SK-N-SH treated with all-trans-retinoic acid at 6 μM for 48 hours (cell line): ENCODE results near the gene TTF2.

ENCODE experiments used
- ATAC-seq: fragments of 200-7000 bp; cut with Tn5 transposase; 3 replicates; pipeline ENCODE4 v1.9.1; 2020; ENCODE audit warnings: mild to moderate bottlenecking, moderate library complexity
- ARNTL ChIP-seq: fragments of 450-650 bp; formaldehyde crosslinking; IDR thresholded peaks from 2 replicates; pipeline ENCODE4 v1.5.0; 2020; ENCODE audit warnings: low read depth, mild to moderate bottlenecking, moderate library complexity, borderline replicate concordance
- BACH2 ChIP-seq: fragments of 250-450 bp; sonication (Bioruptor Pico); IDR thresholded peaks from 2 replicates; pipeline ENCODE4 v1.9.0; 2021; ENCODE audit warnings: mild to moderate bottlenecking, borderline replicate concordance
- CSDC2 ChIP-seq: fragments of 250-450 bp; sonication (Bioruptor Pico); IDR thresholded peaks from 2 replicates; pipeline ENCODE4 v1.5.0; 2020; ENCODE audit warnings: mild to moderate bottlenecking, moderate library complexity
- CSRNP3 ChIP-seq: fragments of 250-450 bp; sonication (Bioruptor Pico); IDR thresholded peaks from 2 replicates; pipeline ENCODE4 v1.5.1; 2021; ENCODE audit warnings: mild to moderate bottlenecking, moderate library complexity
- ESRRG ChIP-seq: fragments of 250-450 bp; sonication (Bioruptor Pico); IDR thresholded peaks from 2 replicates; pipeline ENCODE4 v1.6.1; 2021; ENCODE audit warnings: mild to moderate bottlenecking
- GLIS3 ChIP-seq: fragments of 250-450 bp; sonication (Bioruptor Pico); IDR thresholded peaks from 2 replicates; pipeline ENCODE4 v1.5.0; 2020; ENCODE audit warnings: mild to moderate bottlenecking, moderate library complexity
- ISL1 ChIP-seq: fragments of 250-450 bp; sonication (Bioruptor Pico); IDR thresholded peaks from 2 replicates; pipeline ENCODE4 v2.1.2; 2022; ENCODE audit warnings: mild to moderate bottlenecking, moderate library complexity
- OSR1 ChIP-seq: fragments of 250-450 bp; sonication (Bioruptor Pico); IDR thresholded peaks from 2 replicates; pipeline ENCODE4 v1.8.0; 2022; ENCODE audit warnings: moderate library complexity, mild to moderate bottlenecking, inconsistent platforms
- PATZ1 ChIP-seq: fragments of 250-450 bp; sonication (Bioruptor Pico); IDR thresholded peaks from 2 replicates; pipeline ENCODE4 v1.8.0; 2020; ENCODE audit warnings: mild to moderate bottlenecking, moderate library complexity, borderline replicate concordance
- POU6F1 ChIP-seq: fragments of 250-450 bp; sonication (Bioruptor Pico); IDR thresholded peaks from 2 replicates; pipeline ENCODE4 v1.8.0; 2021; ENCODE audit warnings: low read depth, mild to moderate bottlenecking, moderate library complexity, borderline replicate concordance
- PPARA ChIP-seq: fragments of 250-450 bp; sonication (Bioruptor Pico); IDR thresholded peaks from 2 replicates; pipeline ENCODE4 v1.5.0; 2020; ENCODE audit warnings: mild to moderate bottlenecking, borderline replicate concordance
- RARB ChIP-seq: fragments of 250-450 bp; sonication (Bioruptor Pico); IDR thresholded peaks from 2 replicates; pipeline ENCODE4 v1.8.0; 2021; ENCODE audit warnings: mild to moderate bottlenecking, moderate library complexity
- SNAI2 ChIP-seq: fragments of 250-450 bp; sonication (Bioruptor Pico); IDR thresholded peaks from 2 replicates; pipeline ENCODE4 v1.5.0; 2020; ENCODE audit warnings: mild to moderate bottlenecking, moderate library complexity
- TCF4 ChIP-seq: fragments of 250-450 bp; sonication (Bioruptor Pico); IDR thresholded peaks from 2 replicates; pipeline ENCODE4 v1.8.0; 2021; ENCODE audit warnings: mild to moderate bottlenecking, moderate library complexity, borderline replicate concordance
- TOX ChIP-seq: fragments of 250-450 bp; sonication (Bioruptor Pico); IDR thresholded peaks from 2 replicates; pipeline ENCODE4 v1.8.0; 2021; ENCODE audit warnings: mild to moderate bottlenecking, moderate library complexity, borderline replicate concordance
- TSHZ2 ChIP-seq: fragments of 250-450 bp; sonication (Bioruptor Pico); IDR thresholded peaks from 2 replicates; pipeline ENCODE4 v1.5.0; 2020; ENCODE audit warnings: mild to moderate bottlenecking, moderate library complexity
- ZC3H10 ChIP-seq: fragments of 250-450 bp; sonication (Bioruptor Pico); IDR thresholded peaks from 2 replicates; pipeline ENCODE4 v1.5.1; 2021; ENCODE audit warnings: mild to moderate bottlenecking, moderate library complexity
- ZFP3 ChIP-seq: fragments of 250-450 bp; sonication (Bioruptor Pico); IDR thresholded peaks from 2 replicates; pipeline ENCODE4 v1.5.0; 2020; ENCODE audit warnings: mild to moderate bottlenecking, moderate library complexity
- ZFP30 ChIP-seq: fragments of 450-650 bp; formaldehyde crosslinking; IDR thresholded peaks from 2 replicates; pipeline ENCODE4 v1.5.0; 2022; ENCODE audit warnings: mild to moderate bottlenecking, moderate library complexity
- ZNF565 ChIP-seq: fragments of 450-650 bp; formaldehyde crosslinking; conservative IDR thresholded peaks from 2 replicates; pipeline ENCODE4 v1.5.0; 2020; ENCODE audit warnings: low read depth, mild to moderate bottlenecking, moderate library complexity
- ZNF70 ChIP-seq: fragments of 450-650 bp; formaldehyde crosslinking; IDR thresholded peaks from 2 replicates; pipeline ENCODE4 v1.5.0; 2020; ENCODE audit warnings: mild to moderate bottlenecking, moderate library complexity
- ZNF8 ChIP-seq: fragments of 450-650 bp; formaldehyde crosslinking; IDR thresholded peaks from 2 replicates; pipeline ENCODE4 v1.5.0; 2020; ENCODE audit warnings: mild to moderate bottlenecking, moderate library complexity

Gene TTF2

GRCh38 chr1:117059334-117059677, 820 bp upstream of the TTF2 start:
- TF ChIP-seq ARNTL (CRISPR knock-in tag) (no peak), BACH2 (no peak), ZC3H10 (CRISPR knock-in tag) (no peak), SNAI2 (no peak), TCF4 (CRISPR knock-in tag) (no peak), ZNF565 (CRISPR knock-in tag) (no peak), TSHZ2 (CRISPR knock-in tag) (no peak), ZFP30 (CRISPR knock-in tag) (no peak), GLIS3 (no peak), POU6F1 (CRISPR knock-in tag) (no peak), PATZ1 (CRISPR knock-in tag) (no peak), ISL1 (no peak)
- ATAC-seq: peak; percentile 24

- TF ChIP-seq ZFP3 (CRISPR knock-in tag) (no peak), ESRRG (CRISPR knock-in tag) (no peak), TSHZ2 (CRISPR knock-in tag) (no peak), SNAI2 (no peak), CSDC2 (CRISPR knock-in tag) (no peak), ISL1 (no peak), ZNF8 (CRISPR knock-in tag) (no peak), TOX (no peak), PATZ1 (CRISPR knock-in tag) (no peak), ZFP30 (CRISPR knock-in tag) (no peak), ARNTL (CRISPR knock-in tag) (no peak), TCF4 (CRISPR knock-in tag) (no peak), PPARA (CRISPR knock-in tag) (no peak), RARB (CRISPR knock-in tag) (no peak), OSR1 (CRISPR knock-in tag) (no peak), CSRNP3 (CRISPR knock-in tag) (no peak), POU6F1 (CRISPR knock-in tag) (no peak), ZNF70 (CRISPR knock-in tag) (no peak), ZC3H10 (CRISPR knock-in tag) (no peak), ZNF565 (CRISPR knock-in tag) (no peak)
- peak; percentile 70 for ATAC-seq
Observed at GRCh38 chr1:117060441-117061317, 553 bp downstream of the TTF2 start.
